ENCODE results near the gene MAP4K4.

Gene MAP4K4

DNA sequence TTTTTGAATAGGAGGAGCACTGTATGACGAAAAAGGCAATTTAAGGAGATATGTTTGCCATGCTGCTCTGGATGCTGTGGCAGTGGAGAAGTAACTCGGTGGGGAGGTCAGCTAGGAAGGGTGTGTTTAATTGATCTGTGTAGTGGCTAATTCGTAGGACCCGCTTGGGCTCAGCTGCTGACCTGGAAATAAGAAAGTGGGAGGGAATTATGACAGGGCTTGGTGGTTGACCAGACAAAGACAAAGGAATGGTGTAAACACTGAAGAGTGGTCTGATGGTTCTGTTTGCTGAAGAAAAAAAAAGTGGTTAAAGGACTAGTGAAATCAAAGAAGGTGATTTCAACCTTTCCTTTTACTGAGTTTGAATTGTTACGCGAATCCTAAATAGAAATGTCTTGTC is 146.0 kb downstream of the MAP4K4 start:
- in situ Hi-C loops (cut with HindIII; ENCODE audit: low sequenced_read_pairs), result no loop called here
- no peak overlapping the region for H3K4me3 ChIP-seq (ENCODE audit: low read depth, low read length)
- DNase-seq (ENCODE audit: low read depth), result no peak
- TF ChIP-seq, protein P1, sequence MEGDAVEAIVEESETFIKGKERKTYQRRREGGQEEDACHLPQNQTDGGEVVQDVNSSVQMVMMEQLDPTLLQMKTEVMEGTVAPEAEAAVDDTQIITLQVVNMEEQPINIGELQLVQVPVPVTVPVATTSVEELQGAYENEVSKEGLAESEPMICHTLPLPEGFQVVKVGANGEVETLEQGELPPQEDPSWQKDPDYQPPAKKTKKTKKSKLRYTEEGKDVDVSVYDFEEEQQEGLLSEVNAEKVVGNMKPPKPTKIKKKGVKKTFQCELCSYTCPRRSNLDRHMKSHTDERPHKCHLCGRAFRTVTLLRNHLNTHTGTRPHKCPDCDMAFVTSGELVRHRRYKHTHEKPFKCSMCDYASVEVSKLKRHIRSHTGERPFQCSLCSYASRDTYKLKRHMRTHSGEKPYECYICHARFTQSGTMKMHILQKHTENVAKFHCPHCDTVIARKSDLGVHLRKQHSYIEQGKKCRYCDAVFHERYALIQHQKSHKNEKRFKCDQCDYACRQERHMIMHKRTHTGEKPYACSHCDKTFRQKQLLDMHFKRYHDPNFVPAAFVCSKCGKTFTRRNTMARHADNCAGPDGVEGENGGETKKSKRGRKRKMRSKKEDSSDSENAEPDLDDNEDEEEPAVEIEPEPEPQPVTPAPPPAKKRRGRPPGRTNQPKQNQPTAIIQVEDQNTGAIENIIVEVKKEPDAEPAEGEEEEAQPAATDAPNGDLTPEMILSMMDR (IDR thresholded peaks at IDR 0.05; ENCODE audit: low read depth, low read length, missing control alignments), result no peak

DNA sequence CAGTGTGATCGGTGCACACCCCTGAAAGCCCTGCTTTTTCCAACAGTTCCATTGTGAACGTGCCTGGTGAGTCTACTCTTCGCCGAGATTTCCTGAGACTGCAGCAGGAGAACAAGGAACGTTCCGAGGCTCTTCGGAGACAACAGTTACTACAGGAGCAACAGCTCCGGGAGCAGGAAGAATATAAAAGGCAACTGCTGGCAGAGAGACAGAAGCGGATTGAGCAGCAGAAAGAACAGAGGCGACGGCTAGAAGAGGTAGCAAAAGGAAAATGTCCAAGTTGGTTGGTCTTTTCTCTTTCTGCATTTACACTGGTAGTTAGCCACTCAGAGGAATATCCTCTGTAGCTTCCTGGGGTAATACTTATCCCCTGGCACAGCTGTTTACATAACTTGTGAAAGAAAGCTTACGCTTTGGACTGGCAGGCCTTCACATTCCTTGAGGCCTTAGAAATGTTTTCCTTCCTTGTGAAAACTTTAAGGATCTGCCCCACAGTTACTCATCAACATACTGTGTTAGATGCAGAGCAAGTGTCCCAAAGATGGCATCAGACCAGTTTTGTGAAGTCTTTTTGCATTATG is 146.6 kb downstream of the MAP4K4 start:
- in situ Hi-C loops (cut with HindIII; ENCODE audit: low sequenced_read_pairs), result no loop called here
- H3K4me3 ChIP-seq (ENCODE audit: low read depth, low read length), result no peak overlapping the region
- TF ChIP-seq, protein P1 (IDR thresholded peaks at IDR 0.05; ENCODE audit: low read depth, low read length, missing control alignments), result no peak
- no peak for DNase-seq (ENCODE audit: low read depth)

DNA sequence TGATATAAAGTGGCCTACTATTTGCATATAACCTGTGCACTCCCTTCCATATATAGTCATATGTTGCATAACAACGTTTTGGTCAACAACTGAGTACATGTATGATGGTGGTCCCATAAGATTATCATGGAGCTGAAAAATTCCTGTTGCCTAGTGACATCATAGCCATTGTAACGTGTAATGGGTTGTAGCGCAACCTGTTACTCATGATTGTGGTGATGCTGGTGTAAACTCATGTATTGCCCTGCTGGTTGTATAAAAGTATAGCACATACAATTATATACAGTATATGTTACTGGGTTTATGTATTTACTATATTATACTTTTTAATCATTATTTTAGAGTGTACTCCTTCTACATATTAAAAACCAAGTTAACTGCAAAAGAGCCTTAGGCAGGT is 149.5 kb downstream of the MAP4K4 start:
- H3K4me3 ChIP-seq (ENCODE audit: low read depth, low read length), result no peak overlapping the region
- TF ChIP-seq, protein P1 (IDR thresholded peaks at IDR 0.05; ENCODE audit: low read depth, low read length, missing control alignments), result no peak
- DNase-seq (ENCODE audit: low read depth), result no peak
- in situ Hi-C loops (cut with HindIII; ENCODE audit: low sequenced_read_pairs), result no loop called here

DNA sequence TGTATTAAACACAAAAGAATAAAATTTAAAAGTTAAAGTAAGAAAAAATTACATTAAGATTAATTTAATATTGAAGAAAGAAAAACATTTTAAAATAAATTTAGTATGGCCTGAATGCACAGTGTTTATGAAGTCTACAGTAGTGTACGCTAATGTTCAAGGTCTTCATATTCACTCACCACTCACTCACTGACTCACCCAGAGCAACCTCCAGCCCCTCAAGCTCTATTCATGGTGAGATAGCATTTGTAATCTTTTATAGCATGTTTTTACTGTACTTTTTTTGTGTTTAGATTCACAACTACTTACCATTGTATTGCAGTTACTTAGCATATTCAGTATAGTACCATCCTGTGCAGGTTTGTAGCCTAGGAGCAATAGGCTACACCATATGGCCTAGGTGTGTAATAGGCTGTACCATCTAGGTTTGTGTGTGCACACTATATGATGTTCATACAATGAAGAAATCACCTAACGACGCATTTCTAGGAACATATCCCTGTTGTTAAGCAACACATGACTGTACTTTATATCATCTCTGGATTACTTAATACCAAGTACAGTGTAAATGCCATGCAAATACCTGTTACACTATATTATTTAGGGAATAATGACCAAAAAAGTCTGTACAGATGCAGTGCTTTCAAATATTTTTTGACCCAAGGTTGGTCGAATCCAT is 150.3 kb downstream of the MAP4K4 start:
- in situ Hi-C loops (cut with HindIII; ENCODE audit: low sequenced_read_pairs), result no loop called here

DNA sequence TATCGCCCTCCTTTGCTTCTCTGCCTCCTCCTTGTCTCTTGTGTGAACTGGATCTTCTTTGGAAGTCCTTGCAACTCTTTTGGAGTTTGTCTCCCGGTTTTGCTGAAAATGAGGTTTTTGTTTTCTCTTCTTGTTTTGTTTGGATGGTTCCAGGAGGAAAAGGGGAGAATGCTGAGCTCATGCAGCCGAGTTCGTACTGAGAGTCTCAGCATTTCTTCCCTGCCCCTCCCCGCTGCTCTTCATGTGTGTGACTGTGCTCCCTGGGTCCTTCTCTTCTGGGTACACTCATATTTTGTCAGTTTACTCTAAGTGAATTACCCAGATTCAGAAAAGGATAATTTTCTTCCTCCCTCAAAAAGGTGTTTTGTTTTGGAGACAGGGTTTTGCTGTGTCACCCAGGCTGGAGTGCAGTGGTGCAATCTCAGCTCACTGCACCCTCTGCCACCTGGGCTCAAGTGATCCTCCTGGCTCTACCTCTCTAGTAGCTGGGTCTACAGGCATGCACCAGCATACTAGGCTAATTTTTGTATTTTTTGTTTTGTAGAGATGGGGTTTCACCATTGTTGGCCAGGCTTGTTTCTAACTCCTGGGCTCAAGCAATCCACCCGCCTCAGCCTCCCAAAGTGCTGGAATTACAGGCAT is 151.4 kb downstream of the MAP4K4 start:
- in situ Hi-C loops (cut with HindIII; ENCODE audit: low sequenced_read_pairs), result no loop called here
- H3K4me3 ChIP-seq (ENCODE audit: low read depth, low read length), result no peak overlapping the region
- TF ChIP-seq, protein P1 (IDR thresholded peaks at IDR 0.05; ENCODE audit: low read depth, low read length, missing control alignments), result no peak

More for the DNA sequence above, 150.3 kb downstream of the MAP4K4 start:
- H3K4me3 ChIP-seq (ENCODE audit: low read depth, low read length), result no peak overlapping the region
- TF ChIP-seq, protein P1 (IDR thresholded peaks at IDR 0.05; ENCODE audit: low read depth, low read length, missing control alignments), result no peak
- no peak for DNase-seq (ENCODE audit: low read depth)

DNA sequence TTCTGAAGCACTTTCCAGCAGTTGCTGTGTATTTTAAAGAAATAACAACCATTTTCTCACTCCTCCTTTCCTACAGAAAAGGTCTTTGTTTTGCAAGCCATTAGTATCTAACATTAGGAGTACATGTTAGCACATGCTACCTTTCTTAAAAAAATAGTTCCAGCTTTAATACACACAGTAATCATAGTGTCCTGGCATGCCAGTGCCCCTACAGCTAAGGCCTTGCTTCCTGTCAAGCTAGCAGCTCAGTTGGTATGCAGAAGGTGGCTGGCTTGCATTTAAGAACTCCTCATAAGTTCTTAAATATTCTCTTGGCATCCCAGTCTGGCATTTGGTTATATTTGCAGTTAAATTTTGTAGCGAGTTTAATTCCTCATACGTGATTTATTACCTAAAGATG is 152.9 kb downstream of the MAP4K4 start:
- in situ Hi-C loops (cut with HindIII; ENCODE audit: low sequenced_read_pairs), result no loop called here
- H3K4me3 ChIP-seq (ENCODE audit: low read depth, low read length), result no peak overlapping the region
- TF ChIP-seq, protein P1 (IDR thresholded peaks at IDR 0.05; ENCODE audit: low read depth, low read length, missing control alignments), result no peak
- no peak for DNase-seq (ENCODE audit: low read depth)

More for the DNA sequence above, 151.4 kb downstream of the MAP4K4 start:
- no peak for DNase-seq (ENCODE audit: low read depth)

Data from astrocyte of the cerebellum (primary cell).